Endothelial cell (in vitro differentiated cells): ENCODE measurements around the gene NOL4L. TPM values are rescaled to one million over a fixed set of nuclear protein-coding genes. Genes with fewer than 3 reads are reported as not detected.
A peak's percentile ranks its signal among the peaks of the same experiment; 100 is the strongest.

Experiments
- DNase-seq: peaks from one replicate; pipeline ENCODE4 v3.0.0; 2021; ENCODE audit warnings: low spot score
- H3K27ac Mint-ChIP-seq: one replicate; pipeline ENCODE4 v1.8.0; 2021; ENCODE audit warnings: mixed read lengths, inconsistent platforms; ENCODE audit not compliant: unreplicated experiment
- H3K27me3 Mint-ChIP-seq: one replicate; pipeline ENCODE4 v1.8.0; 2021; ENCODE audit warnings: mild to moderate bottlenecking, moderate library complexity, mixed read lengths, inconsistent platforms; ENCODE audit not compliant: unreplicated experiment
- H3K36me3 Mint-ChIP-seq: one replicate; pipeline ENCODE4 v1.8.0; 2021; ENCODE audit warnings: mild to moderate bottlenecking, low read depth, mixed read lengths, inconsistent platforms; ENCODE audit not compliant: unreplicated experiment
- H3K4me1 Mint-ChIP-seq: one replicate; pipeline ENCODE4 v1.8.0; 2021; ENCODE audit warnings: mild to moderate bottlenecking, mixed read lengths, inconsistent platforms; ENCODE audit not compliant: unreplicated experiment
- H3K4me3 Mint-ChIP-seq: one replicate; pipeline ENCODE4 v1.8.0; 2021; ENCODE audit warnings: mild to moderate bottlenecking, mixed read lengths, inconsistent platforms; ENCODE audit not compliant: unreplicated experiment
- H3K9me3 Mint-ChIP-seq: one replicate; pipeline ENCODE4 v1.8.0; 2021; ENCODE audit warnings: mixed read lengths, inconsistent platforms; ENCODE audit not compliant: unreplicated experiment
- CTCF ChIP-seq: fragments of 200-600 bp; sonication (generic); IDR thresholded peaks from one replicate; pipeline ENCODE4 v1.5.0; 2021; ENCODE audit warnings: antibody characterized with exemption; ENCODE audit not compliant: unreplicated experiment
- long read RNA-seq: library from polyadenylated mRNA; unstranded; transcript quantifications from one replicate; pipeline ENCODE4 v2.0.0, GENCODE V29; 2020; ENCODE audit not compliant: unreplicated experiment
- total RNA-seq: library from RNA; stranded (reverse); fragmentation: NEBNext Ultra II Directional; extraction: Animal tissue kit (Norgen Biotek cat#: 25700); gene quantifications from one replicate; pipeline ENCODE4 v1.2.1, GENCODE V29; 2021; ENCODE audit not compliant: unreplicated experiment

Gene NOL4L, protein sequence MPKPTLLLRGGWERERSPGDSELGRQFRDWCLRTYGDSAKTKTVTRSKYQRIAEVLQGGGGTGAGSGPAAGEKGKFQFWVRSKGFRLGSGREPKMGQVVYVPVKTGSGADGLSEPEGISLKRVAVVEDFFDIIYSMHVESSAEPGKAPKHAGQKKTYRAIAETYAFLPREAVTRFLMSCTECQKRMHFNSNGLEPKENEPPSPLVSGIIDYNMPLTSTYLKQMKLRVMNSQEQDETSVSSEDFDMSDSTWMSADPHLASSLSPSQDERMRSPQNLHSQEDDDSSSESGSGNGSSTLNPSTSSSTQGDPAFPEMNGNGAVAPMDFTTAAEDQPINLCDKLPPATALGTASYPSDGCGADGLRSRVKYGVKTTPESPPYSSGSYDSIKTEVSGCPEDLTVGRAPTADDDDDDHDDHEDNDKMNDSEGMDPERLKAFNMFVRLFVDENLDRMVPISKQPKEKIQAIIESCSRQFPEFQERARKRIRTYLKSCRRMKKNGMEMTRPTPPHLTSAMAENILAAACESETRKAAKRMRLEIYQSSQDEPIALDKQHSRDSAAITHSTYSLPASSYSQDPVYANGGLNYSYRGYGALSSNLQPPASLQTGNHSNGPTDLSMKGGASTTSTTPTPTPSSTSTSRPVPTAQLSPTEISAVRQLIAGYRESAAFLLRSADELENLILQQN
- total RNA-seq, result 150 TPM
- long read RNA-seq, full-length matches to known transcripts, result 5 of 23 reads
- long read RNA-seq, partial matches to known transcripts, result 3 of 23 reads
- long read RNA-seq, other reads (novel, unspliced or antisense), result 15 of 23 reads

DNA sequence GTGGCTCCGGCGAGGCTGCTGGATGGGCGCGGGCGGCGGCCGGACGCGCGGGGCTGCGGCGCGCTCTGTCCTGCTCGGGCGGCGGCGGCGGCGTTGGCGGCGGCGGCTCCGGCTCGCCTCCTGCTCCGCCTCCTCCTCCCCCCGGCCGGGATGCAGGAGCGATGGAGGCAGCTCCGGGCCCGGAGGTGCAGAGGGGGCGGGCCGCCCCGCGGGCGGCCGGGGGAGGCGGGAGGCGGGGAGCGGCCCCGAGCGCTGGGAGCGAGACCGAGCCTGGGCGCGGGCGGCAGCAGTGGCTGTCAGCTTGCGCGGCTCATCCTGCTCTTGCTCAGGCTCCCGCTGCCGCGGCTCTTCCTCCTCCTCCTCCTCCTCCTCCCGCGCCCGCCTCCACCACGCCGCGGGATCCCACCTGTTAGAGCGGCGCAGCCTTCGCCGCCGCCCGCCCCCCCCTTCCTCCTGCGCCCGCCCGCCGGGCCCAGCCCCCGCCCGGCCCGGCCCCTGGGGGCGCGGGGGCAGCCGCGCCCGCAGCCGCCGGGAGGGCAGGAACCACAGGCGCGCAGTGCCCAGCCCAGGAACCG is at the start of gene NOL4L:
NOL4L (minus strand) TSS at position 323 of the 575 bp plus-strand sequence. CDS start 443 bp downstream, outside the sequence.
- H3K4me1 Mint-ChIP-seq, result peaks cover 9% of the 10 kb centered on the region
- H3K27me3 Mint-ChIP-seq, result peaks cover 24% of the 10 kb centered on the region
- no peak for TF ChIP-seq CTCF
- no peaks in the 10 kb centered on the region for H3K36me3 Mint-ChIP-seq
- peak; percentile 31 for DNase-seq
- H3K9me3 Mint-ChIP-seq, result no peaks in the 10 kb centered on the region
- H3K4me3 Mint-ChIP-seq, result peak within 1 kb of the TSS; percentile 93
- no peak within 1 kb of the TSS for H3K27ac Mint-ChIP-seq

DNA sequence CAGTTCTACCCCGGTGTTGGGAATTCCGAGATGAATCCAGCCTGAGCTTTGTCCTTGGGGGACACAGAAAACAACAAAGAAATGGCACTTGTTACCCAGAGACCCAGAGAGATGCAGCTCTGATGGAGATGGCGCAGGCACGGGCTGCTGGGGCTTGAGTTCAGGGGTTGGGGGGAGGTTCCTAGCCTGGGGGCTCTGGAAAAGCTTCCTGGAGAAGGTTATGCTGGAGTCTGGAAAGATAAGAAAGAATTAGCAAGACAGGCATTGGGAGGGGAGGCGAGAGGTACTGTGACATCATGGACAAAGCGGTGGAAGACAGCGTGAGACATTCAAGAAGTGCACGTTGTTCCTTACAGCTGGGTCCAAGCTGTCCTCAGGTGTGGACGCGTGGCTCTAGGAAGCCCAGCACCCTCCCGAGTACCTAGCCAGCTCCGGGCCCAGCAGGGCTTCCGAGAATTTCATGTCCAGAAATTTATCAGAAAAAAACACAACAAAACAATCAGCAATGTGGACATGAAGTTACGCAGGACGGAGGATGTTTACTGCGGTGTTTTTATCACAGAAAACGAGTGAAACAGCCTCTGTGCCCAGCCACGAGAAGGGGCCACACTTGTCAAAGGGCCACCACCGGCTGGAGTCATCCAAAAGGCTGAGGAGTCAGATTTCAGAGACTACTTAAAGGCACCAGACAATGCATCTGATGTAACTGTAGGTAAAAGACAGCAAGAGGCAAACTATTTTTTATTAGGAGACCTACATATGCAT is 49.1 kb upstream of the NOL4L start:
- H3K4me3 Mint-ChIP-seq, result no peak overlapping the region
- H3K27ac Mint-ChIP-seq, result no peak overlapping the region
- H3K27me3 Mint-ChIP-seq, result peaks cover 6% of the 10 kb centered on the region

GRCh38 chr20:32632461-32633354 is 47.6 kb upstream of the NOL4L start:
- DNase-seq, result no peak
- no peaks in the 10 kb centered on the region for H3K36me3 Mint-ChIP-seq
- peaks cover 6% of the 10 kb centered on the region for H3K27me3 Mint-ChIP-seq
- peaks cover 18% of the 10 kb centered on the region for H3K4me1 Mint-ChIP-seq
- H3K27ac Mint-ChIP-seq, result no peak overlapping the region
- TF ChIP-seq CTCF, result no peak
- H3K4me3 Mint-ChIP-seq, result no peak overlapping the region
- H3K9me3 Mint-ChIP-seq, result no peaks in the 10 kb centered on the region

More for the DNA sequence above, 49.1 kb upstream of the NOL4L start:
- Mint-ChIP-seq H3K9me3 (no peaks in the 10 kb centered on the region), H3K36me3 (no peaks in the 10 kb centered on the region), H3K4me1 (peaks cover 9% of the 10 kb centered on the region)
- DNase-seq, result no peak
- no peak for TF ChIP-seq CTCF

- H3K4me3 Mint-ChIP-seq, result no peak overlapping the region
- H3K9me3 Mint-ChIP-seq, result no peaks in the 10 kb centered on the region
- DNase-seq, result no peak
- H3K36me3 Mint-ChIP-seq, result no peaks in the 10 kb centered on the region
- peaks cover 18% of the 10 kb centered on the region for H3K4me1 Mint-ChIP-seq
- no peak overlapping the region for H3K27ac Mint-ChIP-seq
- peaks cover 6% of the 10 kb centered on the region for H3K27me3 Mint-ChIP-seq
- TF ChIP-seq CTCF, result no peak
Measured at GRCh38 chr20:32631933-32632460, 46.9 kb upstream of the NOL4L start.
